Stimulated activated CD8-positive, alpha-beta memory T cell treated with anti-CD3 and anti-CD28 coated beads, Interleukin-4, amount 100 ng/mL, for 1 hour (primary cell): ENCODE results near the gene LZTS3.
"Not testable (repeated sequence)": the region's sequence is repeated elsewhere in the genome, so short reads cannot be mapped to it uniquely, and the experiment has no call there.

Experiments
- DNase-seq, 2 donors: peaks; one replicate each; pipeline ENCODE4 v3.0.0-alpha.2; 2020; ENCODE audit warnings: low read depth in 2 of 2, low spot score in 1 of 2

Gene LZTS3

DNA sequence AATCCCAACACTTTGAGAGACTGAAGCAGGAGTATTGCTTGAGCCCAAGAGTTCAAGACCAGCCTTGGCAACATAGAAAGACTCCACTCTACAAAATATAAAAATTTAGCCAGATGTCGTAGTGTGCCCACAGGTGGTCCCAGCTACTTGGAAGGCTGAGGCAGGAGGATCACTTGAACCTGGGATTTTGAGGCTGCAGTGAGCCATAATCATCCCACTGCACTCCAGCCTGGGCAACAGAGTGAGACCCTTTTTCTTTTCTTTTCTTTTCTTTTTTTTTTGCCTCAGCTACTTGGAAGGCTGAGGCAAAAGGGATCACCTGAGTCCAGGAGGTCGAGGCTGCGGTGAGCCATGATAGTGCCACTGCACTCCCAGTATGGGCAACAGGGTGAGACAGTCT is 31.6 kb downstream of the LZTS3 start:
- DNase-seq, result no peak

DNA sequence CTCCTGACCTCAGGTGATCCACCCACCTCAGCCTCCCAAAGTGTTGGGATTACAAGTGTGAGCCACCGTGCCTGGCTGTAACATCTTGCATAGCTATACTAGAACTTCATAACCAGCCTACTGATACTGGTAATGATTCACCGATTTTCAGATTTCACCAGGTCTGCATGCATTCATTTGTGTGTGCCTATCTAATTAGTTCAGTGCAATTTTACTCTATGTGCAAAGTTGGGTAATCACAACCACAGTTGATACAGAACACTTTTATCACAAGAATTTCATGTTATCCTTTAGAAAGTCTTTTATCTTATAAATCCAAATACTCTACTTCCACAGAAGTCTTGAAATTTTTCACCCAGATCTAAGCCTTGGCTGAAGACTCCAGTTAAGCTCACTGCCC is 35.9 kb downstream of the LZTS3 start:
- no peak for DNase-seq

DNA sequence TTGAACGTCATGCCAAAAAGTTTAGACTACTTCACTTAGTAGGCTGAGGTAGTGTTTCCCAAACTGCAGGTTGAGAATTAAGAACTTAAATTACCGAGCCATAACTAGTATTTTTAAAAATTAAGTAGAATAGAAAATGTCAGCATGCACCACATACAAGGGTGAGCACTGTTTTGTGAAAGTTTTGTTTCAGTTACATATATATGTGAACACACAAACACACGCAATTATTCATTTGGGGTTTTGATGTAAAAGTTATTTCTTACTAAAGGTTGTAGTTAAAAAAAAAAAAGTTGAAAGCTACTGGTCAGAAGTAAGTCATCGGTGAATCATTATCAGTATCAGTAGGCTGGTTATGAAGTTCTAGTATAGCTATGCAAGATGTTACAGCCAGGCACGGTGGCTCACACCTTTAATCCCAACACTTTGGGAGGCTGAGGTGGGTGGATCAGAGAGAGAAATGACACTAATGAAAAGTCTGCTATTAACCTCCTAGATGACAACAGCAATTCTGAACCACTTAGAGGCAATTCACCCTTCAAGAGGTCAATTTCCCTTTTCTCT is 37.8 kb downstream of the LZTS3 start:
- DNase-seq, result no peak

DNA sequence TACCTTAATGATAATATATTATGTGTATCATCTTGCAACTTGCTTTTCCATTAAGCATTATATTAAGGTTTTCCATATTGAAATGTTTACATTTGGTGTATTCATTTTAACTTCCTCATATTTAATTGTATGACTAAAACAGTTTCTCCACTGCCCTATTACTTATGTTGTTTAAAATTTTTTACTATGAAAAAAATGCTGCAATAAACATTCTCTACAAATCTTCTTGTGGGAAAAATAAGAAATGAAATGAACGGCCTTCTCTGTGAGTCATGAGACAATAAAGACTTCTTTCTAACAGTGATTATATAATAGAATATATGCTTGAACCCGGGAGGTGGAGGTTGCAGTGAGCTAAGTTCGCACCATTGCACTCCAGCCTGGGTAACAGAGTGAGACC is 39.2 kb downstream of the LZTS3 start:
- no peak for DNase-seq

DNA sequence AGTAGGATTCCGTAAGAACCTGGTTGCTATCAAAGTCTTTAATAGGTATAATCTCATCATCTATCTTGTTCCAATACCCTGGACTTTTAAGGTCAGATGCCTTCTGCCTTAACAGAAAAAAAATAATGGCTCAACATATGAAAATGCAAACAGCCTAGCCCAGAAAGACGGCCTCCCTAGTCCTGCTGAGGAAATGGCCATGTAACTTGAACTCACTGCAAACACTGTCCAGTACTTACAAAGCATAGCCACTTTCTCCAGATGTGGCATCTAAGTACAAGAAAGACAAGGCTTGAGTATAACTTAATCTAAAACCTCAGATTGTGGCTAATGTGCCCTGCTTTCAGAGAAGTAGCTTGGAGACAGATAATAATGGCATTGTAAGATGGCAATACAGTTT is 40.2 kb downstream of the LZTS3 start:
- DNase-seq, result no peak

DNA sequence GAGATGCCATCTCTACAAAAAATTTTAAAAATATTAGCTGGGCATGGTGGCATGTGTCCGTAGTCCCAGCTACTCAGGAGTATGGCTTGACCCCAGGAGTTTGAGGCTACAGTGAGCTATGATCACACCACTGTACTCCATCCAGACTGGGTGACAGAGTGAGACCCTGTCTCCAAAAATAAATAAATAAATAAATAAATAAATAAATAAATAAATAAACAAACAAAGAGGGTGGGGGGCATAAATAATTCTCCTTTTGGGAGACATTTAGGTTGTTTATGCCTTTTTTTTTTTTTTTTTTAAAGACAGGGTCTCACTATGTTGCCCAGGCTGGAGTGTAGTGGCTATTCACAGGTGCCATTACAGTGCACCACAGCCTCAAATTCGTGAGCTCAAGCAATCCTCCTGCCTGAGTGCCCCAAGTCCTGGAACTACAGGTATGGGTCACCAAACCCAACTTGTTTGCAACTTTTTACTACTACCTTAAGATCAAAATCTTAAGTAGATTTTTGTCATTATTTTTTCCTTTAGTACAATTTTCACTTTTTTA is 43.2 kb downstream of the LZTS3 start:
- no peak for DNase-seq

DNA sequence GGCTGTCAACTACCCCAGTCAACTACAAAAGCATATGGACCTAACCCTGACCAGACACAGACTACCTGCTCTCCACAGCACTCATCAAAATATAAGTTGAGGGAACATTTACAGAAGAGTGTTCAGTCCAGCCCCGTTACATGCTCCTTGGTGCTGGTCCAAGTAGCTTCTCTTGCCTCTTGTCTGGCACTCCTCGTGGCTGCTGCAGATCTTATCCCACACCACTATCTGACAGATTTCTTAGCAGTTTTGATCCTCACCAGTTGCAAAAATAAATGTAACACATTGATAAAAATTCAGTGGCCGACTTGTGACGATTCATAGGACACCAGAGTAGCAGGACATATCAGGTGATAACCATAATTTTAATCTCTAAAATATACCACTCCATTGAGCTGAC is 44.3 kb downstream of the LZTS3 start:
- no peak for DNase-seq

DNA sequence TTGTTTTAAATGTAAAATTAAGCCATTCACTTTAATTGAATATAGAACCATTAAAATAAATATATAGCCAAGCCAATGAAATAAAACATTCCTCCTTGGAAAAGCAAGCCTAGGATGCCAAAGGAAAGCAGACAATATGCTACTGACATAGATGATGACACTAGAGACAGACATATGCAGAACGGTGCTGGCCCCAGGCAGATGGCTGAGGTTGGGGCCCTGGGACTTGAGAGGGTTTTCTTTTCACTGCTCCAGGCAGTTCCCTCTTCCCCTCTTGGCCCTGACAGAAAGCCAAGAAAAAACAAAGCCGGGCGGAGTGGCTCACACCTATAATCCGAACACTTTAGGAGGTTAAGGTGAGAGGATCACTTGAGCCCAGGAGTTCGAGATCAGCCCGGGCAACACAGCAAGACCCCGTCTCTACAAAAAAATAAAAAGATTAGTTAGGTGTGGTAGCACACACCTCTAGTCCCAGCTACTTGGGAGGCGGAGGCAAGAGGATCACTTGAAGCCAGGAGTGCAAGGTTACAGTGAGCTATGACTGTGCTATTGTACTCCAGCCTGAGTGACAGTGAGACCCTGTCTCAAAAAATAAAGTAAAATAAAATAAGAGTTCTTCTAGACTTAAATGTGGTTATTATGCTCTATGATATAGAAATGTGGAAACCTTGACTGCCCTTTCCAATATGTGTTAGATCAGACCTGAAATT is 44.9 kb downstream of the LZTS3 start:
- no peak for DNase-seq

DNA sequence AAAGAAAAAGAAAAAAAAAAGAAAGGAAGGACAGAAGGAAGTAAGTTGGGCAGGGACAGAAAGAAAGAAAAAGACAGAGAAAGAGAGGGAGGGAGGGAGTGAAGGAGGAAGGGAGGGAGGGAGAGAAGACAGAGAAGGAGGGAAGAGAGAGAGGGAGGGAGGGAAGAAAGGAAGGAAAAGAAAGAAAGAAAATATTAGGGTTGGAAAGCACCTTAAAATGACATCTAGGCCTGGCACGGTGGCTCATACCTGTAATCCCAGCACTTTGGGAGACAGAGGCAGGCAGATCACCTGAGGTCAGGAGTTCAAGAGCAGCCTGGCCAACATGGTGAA is 46.9 kb downstream of the LZTS3 start:
- no peak for DNase-seq

DNA sequence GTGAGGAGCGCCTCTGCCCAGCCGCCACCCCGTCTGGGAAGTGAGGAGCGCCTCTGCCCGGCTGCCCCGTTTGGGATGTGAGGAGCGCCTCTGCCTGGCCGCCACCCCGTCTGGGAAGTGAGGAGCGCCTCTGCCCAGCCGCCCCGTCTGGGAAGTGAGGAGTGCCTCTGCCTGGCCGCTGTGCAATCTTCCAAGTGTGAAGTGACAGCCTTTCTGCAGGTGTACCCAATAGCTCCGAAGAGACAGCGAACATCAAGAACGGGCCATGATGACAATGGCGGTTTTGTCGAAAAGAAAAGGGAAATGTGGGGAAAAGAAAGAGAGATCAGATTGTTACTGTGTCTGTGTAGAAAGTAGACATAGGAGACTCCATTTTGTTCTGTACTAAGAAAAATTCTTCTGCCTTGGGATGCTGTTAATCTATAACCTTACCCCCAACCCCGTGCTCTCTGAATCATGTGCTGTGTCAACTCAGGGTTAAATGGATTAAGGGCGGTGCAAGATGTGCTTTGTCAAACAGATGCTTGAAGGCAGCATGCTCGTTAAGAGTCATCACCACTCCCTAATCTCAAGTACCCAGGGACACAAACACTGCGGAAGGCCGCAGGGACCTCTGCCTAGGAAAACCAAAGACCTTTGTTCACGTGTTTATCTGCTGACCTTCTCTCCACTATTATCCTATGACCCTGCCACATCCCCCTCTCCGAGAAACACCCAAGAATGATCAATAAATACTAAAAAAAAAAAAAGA is 47.4 kb downstream of the LZTS3 start:
- DNase-seq, result not testable (repeated sequence)

DNA sequence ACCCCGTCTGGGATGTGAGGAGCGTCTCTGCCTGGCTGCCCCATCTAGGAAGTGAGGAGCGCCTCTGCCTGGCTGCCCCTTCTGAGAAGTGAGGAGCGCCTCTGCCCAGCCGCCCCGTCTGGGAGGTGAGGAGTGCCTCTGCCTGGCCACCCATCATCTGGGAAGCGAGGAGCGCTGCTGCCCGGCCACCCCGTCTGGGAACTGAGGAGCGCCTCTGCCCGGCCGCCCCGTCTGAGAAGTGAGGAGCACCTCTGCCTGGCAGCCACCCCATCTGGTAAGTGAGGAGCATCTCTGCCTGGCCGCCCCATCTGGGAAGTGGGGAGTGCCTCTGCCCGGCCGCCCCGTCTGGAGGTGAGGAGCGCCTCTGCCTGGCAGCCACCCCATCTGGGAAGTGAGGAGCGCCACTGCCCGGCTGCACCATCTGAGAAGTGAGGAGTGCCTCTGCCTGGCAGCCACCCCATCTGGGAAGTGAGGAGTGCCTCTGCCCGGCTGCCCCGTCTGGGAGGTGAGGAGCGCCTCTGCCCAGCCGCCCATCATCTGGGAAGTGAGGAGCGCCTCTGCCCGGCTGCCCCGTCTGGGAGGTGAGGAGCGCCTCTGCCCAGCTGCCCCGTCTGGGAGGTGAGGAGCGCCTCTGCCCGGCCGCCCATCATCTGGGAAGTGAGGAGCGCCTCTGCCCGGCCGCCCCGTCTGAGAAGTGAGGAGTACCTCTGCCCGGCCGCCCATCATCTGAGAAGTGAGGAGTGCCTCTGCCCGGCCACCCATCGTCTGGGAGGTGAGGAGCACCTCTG is 48.4 kb downstream of the LZTS3 start:
- not testable (repeated sequence) for DNase-seq

DNA sequence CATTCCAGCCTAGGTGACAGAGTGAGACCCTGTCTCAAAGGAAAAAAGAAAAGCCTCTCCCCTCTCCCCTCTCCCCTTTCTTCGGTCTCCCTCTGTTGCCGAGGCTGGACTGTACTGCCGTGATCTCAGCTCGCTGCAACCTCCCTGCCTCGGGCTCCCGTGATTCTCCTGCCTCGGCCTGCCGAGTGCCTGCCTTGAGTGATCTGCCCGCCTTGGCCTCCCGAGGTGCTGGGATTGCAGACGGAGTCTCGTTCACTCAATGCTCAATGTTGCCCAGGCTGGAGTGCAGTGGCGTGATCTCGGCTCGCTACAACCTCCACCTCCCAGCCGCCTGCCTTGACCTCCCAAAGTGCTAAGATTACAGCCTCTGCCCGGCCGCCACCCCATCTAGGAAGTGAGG is 49.2 kb downstream of the LZTS3 start:
- DNase-seq, result not testable (repeated sequence)

DNA sequence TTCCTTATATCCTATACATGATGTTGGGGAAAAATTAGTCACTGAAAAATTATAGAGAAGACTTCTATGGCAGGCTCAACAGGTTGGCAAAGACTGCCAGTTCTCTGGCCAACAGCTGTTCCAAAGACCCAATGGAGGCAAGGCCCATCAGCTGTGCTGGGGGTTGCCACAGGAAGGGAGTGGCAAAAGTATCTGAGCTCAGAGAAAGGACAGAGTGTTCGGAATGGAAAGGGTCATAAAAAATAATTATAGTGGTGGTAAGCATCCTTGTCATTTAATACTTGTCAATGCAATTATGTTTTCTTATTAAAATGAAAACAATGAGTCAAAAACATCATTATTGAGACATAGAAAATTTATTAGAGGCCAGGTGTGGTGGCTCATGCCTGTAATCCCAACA is 49.8 kb downstream of the LZTS3 start:
- DNase-seq, result no peak

DNA sequence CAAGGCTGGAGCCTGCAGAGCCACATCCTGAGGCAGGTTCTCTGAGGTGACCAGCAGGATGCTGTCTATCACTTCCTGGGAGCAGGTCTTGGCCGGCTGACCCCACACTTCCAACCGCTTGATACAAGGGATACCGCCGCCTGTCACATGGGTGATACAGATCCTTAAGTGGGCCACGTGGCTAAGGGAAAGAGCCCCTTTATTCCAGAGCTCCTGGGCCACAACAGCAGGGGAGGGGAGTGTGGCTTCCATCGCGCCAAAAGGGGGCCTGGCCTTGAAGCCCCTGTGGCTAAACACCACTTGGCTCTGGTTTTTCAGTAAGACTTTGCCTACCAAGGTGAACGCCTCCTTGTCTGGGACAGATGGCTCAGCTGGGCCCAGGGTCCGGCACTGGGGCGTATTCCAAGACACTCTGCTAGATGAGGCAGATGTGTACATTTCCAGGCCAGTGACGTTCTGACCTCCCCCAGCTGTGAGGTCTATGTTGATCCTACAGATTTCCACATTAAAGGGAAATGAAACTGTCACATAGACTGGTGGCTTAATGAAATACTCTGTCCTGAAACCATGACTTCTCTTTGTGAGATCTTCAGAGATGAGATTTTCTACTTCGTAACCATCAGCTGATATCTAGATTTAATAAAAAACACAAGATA is 51.3 kb downstream of the LZTS3 start:
- no peak for DNase-seq

DNA sequence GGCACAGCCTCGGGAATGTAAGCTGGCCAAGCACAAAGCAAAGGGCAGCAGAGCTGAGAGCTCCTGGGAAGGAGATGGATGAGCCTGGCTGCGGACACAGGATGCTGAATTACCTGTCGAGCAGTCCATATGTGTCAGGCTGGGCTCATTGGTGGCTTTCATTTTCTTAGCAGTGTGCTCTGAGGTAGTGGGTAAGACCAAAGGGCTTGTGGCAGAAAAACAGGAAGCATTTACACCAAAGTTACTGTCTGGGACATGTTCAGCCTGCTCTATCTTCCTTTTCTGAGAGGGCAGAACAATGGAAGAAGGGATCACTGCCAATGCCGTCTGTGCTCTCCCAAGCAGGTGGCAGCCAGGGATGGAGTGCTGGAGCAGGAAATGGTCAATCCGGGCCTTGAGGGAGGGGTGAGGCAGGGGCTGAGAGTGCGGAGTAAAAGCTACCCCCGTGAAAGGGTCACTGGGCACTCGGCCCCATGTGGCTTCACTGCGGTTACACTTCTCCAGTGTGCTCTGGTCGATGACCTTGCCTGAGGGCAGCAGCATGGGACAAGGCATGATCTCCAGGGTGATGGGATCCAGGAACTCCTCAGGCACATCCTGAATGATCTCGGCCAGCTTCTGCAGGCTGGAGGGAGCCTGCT is 52.0 kb downstream of the LZTS3 start:
- no peak for DNase-seq

DNA sequence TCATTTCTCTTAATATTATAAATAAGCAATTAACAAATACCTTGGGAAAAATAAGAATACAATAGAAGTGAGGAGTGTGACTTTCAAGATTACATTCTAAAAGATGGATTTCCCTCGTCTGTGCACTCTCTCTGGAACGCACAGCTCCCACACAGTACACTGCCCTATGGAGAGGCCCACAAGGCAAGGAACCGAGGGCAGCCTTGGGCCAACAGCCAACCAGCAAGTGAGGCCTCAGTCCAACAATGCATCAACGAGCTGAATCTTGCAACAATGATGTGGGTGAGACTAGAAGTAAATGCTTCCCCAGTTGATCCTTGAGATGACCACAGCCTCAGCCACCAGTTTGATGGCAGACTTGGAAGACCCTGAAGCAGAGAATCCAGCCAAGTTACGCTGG is 54.3 kb downstream of the LZTS3 start:
- DNase-seq, result no peak

DNA sequence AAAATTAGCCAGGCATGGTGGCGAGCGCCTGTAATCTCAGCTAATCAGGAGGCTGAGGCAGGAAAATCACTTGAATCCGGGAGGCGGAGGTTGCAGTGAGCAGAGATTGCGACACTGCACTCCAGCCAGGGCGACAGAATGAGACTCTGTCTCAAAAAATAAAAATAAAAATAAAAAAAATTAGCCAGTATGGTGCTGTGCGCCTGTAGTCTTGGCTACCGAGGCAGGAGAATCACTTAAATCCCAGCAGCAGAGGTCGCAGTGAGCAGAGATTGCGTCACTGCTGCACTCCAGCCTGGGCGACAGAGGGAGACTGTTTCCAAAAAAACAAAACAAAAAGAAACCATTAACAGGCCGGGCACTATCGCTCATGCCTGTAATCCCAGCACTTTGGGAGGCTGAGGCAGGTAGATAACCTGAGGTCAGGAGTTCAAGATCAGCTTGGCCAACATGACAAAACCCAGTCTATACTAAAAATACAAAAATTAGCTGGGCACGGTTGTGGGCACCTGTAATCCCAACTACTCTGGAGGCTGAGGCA is 55.4 kb downstream of the LZTS3 start:
- peak in 1 of 2 donors; percentile 17 for DNase-seq

DNA sequence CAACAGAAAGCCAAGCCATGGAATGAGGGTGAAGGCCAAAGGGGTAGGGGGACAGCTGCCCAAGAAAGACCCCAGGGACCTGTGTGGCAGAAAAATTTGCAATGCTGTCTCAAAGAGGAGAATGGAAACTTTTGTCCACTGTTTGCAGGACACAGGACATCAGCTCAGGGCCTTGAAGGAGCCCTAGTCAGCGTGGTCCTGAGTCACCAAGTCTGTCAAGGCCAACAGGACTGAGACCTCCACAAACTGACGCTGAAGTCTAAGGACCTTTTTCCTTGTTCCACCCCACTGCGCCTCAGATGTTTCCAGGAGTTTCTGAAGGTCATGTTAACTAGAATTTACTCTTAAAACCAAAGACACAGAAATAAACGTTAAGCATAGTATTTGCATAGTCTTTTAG is 57.0 kb downstream of the LZTS3 start:
- DNase-seq, result no peak

DNA sequence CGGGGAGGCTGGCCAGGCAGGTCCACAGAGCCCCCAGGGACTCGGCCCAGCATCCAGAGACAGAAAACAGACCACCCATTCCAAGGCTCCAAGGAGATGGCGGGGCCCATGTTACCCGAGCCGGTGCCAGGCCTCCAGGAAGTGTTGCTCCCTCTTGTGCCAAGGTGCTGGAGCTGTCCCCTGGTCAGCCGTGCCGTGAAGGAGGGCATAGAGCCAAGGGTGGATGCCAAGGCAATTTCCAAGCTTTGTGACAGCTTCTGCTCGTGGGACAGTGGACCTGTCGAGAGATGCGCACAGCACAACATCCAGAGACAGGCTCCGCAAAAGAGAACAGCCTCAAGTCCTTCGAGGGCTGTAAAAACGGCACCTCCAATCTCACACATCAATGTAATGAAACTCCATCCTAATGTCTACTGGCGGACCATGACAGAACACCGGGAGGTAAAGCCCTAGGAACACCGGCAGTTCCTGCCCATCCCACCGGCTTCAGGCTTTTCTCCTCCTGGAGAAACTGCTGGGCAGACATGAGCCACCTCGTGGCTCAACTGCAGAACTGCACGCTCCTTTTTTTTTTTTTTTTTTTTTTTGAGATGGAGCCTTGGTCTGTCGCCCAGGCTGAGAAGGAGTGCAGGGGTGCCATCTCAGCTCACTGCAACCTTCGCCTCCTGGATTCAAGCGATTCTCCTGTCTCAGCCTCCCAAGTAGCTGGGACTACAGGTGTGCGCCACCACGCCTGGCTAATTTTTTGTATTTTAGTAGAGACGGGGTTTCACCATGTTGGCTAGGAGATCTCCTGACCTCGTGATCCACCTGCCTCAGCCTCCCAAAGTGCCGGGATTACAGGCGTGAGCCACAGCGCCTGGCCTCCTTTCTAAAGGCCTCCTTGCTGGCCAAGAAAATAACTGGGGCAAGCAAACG is 57.9 kb downstream of the LZTS3 start:
- no peak for DNase-seq
